GM19099 (cell line): ENCODE data around the gene MRPS23.

Source experiments
- POLR2A ChIP-seq: IDR thresholded peaks from 3 replicates; pipeline ENCODE4 v1.6.1; 2011; ENCODE audit warnings: low read depth; ENCODE audit not compliant: insufficient read length; ENCODE audit errors: extremely low read depth

The MRPS23 gene

DNA sequence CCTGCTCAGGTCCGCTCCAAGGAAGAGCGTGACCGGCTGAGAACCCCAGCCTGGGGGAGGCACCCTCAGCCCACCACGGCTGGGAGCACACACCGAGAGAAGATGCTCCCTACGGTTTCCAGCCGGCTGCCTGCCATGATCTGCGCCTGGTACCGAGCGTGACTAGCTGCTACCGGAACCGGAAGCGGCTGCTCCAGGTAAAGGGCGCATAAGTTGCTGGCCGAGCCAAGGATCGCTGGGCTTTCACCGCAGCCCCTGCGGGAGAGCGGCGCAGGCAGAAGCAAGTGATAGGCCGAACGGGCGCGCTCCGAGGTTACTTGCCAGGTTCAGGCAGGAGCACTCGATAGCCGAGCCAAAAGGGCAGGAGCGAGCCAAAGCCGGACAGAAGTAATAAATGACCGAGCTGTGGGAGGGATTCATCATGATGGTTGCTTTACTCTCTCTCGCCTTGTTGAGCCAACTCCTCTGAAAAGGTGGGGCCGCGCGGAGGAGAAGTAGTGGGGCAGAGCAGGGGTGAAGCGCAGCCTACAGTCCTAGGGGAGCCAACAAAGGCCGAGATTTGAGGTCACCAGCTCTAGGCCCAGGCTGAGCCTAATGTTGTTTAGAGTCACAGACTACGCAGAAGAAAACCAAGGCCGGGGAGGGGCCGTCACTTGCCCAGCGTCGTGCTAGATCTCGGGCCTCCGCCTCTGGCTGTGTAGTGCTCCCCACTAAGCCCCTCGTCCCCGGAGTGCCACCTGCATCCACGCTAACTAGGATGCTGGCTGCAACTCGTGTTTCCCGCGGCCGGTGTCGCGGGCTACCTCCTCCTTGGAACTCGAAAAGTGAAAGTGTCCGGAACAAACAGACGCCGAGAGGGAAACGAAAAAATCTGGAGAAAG lies at the start of gene MRPS23:
TSS of gene MRPS23 (minus strand) at position 171 of the 881 bp plus-strand sequence. CDS start at position 137, 34 bp downstream.
- peak; percentile 91 for TF ChIP-seq POLR2A

DNA sequence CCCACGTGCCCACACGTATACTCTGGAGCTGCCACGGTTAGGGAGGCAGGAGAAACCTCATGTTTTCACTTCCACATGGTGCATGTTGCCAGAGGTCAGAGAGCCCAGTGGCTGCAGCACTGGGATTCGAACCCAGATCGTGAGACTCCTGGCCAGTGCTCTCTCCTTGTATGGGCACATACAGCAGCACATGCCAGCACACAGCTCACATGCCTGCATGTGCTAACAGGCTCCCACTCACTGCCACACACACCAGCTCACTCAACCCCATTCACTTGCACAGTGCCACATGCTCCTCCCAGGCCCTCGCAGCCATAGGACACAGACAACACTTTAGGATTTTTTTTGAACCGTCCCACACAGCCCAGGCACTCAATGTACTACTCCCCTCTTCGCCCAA lies 49.5 kb upstream of the MRPS23 start:
- no peak for TF ChIP-seq POLR2A

DNA sequence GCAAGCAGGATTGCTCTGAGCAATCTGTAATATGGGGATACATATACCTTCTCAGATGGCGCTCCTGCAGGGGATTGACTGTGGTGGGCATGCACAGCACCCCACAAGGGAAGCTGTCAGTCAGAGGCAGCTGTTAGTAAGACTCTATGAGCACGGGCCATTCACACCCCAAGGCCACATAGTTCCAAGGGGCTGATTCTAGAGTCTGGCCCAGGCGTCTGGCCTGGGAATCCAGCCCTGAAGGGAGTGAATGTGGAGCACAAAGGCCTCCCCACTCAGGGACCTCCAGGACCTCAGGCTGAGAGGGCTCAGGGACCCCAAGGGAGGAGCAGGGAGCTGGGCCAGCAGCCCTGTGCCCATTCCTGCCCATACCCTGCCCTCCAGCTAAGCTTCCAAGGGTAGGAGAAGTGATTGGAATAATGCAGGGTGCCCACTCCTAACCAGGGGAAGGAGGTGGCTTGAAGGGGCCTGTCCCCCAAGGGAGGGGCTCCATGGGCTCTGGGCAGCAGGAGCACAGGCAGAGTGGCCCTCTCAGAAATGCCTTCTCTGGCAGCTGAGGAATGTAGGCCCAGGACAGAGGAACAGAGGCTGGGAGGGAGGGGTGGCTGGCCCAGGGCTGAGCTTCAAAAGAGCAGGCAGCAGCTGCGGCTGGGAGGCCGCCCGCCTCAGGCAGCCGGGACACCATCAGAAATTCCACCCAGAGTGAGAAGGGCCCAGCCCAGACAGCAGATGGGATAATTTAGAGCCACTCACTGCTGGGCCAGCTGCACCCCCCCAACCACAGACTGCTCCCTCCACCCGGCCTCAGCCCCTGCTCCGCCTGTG lies 48.9 kb upstream of the MRPS23 start:
- no peak for TF ChIP-seq POLR2A

DNA sequence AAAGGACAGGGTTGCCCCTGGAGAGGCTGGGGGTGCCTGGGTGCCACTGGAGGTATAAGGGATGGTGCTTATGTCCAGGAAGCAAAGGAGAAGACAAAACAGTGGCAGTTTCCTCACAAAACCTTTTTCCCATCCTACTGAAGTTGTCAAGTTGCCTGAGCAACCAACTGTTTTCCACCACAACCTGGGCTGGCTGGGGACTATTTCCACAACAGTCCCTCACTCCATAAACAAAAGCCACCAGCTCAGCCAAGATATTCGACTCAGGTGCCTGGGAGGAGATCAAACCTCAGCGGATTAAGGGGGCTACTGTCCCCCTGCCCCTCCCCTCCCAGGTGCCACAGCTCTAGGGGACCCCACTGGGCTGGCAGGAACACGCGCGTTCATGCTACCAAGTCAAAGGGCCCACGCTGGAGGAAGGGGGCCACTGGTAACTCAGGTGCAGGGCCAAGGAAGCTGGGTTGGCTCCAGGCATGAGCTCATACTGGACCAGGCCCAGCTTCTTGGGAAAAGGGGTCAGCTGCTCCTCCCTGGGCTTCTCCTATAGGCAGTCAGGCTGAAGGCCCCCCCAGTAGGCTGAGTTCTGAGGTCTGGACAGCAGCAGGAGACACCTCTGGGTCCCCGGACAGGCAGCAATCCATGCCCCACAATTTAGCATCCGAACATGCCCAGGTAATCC lies 45.7 kb upstream of the MRPS23 start:
- TF ChIP-seq POLR2A, result no peak

DNA sequence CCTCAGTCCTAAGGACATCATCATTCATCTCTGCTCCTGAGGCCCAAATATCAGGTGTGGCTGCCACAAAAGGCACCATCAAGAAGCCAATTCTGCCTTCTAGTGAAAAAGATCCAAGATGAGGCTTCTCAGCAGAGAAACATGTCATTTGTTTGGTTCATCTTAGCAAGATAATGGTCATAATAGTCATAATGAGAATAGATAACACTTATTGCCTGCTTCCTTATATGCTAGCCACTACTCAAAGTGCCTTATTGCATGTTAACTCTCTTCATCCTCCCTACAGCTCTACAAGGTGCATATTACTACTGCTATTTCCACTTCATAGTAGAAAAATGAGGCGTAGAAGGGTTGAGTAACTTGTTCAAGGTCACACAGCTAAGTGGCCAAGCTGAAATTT lies 45.0 kb upstream of the MRPS23 start:
- no peak for TF ChIP-seq POLR2A

DNA sequence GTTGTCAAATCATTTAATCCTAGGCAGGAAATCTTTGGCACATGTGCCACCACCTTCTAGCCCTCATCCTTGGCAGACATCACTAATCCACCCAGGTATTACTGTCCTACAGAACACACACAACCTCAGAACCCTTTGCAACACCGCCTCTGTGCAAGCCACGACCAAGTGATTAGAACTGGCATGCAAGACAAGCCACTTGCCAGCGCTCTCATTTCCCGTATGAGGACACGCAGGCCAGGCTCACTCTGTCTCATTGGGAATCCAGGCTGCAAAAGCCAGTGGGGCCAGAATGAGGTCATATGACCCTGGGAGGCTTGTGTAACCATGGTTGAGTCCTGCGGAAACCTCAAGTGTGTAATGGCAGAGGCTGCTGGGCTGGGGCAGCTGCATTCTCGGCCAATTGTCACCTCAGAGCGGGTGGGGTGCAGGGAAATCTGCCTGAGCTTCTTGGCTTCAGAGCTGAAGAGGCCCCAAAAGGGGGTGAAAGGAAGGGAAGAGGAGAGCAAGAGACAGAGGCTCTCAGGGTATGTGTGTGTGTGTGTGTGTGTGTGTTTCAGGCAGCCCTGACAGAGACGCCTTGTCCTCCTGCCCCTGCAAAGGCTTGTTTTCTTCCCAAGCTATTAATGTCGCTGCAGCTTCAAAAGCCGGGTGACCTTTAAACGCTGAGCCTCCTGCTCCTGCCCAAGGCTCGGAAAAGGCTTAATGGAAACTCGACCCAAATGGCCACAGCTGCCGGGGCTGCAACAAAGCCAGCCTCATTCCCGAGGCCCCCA lies 43.2 kb upstream of the MRPS23 start:
- no peak for TF ChIP-seq POLR2A

DNA sequence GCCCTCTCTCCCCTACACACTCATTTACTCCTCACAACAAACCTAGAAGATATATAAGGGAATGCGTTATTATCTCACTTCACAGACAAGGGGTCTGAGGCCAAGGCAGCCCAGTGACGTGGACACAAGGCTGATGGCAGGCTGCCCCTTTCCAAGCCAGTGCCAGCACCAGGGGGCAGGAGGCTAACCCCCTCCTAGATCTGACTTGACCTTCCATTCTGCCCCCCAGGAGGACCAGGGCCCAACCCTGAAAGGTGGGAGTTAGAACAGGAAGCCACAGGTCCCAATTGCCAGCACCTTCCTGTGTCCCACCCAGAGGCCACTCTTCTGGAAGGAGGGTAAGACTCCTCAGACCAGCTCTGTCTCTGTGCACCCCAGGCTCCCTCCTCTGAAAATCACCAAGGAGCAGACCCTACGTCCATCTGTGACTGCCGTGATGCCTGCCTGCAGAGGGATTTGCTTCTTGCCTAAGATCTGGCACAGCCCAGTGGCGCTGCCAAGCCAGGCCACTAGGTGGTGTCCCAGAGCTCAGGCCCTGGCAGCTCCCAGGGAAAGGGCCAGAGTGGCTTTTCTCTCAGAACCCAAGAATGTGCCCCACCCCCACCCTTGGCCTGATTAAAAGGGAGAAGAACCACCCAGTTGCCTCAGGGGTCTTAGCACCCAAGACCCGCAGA lies 42.4 kb upstream of the MRPS23 start:
- TF ChIP-seq POLR2A, result no peak

DNA sequence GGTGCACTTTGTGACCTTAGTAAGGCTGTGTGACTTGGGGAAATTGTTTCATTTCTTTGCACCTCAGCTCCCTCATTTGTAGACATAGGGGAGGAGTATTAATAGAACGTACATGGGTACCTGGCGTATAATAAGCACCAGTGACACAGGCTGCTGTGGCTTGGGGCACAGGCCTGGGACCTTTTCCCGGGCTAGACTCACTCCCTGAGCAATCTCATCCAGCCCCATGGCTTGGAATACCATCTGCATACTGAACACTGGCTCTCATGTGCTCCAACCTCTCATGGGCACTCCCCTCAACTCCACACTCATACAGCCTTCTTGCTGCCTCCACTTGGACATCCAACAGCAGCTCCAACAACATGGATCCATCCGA lies 41.0 kb upstream of the MRPS23 start:
- no peak for TF ChIP-seq POLR2A

DNA sequence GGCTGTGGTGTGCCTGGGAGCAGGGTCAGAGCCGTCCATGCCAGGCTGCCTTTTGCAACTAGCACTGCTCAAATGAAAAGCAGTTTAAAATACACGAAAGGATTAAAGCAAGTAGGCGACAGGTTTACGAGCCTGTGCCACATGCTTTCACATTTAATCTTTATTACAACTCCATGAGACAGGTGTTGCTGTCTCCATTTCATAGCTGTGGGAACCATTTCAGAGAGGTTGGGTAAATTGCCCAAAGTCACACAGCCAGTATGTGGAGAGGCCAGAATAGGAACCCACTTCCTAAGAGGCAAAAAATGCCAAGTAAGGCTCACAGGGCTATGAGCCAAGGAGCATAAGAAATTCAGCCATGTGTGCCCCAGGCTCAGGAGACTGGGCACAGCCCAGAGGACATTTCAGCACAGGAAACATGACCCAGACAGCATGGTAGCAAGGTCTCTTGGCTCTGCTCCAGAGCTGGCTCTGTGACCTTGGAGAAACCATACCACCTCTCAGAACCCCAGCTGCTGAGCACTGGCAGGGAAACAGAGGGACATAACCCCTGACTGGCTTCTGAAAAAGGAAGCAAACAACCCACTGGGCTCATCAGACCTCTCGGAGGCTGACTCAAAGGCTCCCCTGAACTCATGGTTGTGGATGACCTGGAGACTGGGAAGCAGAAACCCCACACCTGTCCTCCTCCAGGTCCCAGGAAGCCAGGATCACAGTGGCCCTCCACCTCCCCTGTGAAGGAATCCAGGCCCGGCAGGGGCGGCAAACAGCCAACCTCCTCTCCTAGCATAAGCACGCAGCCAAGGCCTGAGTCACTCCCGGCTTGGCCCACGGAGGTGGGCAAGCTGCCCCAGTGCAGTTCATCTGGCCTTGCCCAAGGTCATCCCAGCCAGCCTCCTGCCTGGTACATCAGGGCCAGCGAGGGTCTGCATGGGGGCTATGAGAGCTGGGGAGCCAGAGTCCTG lies 40.3 kb upstream of the MRPS23 start:
- no peak for TF ChIP-seq POLR2A

DNA sequence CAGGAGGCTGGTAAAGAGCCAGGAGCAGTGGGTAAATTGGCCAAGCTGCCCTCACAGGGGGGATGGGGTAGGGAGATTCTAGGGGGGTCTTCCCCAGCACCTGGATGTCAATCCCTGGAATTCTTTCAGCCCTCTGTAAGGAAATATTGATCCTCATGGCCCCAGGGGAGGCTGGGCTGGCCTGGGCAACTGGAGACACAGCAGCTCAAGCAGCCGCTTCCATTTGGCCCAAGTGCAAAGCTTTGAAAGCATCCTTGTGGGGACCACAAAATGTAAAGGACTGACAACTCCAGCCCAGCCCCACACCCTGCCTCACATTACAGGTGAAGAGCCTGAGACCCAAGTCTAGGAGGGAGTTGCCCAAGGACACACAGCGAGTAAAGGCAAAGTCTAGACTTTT lies 39.4 kb upstream of the MRPS23 start:
- no peak for TF ChIP-seq POLR2A

DNA sequence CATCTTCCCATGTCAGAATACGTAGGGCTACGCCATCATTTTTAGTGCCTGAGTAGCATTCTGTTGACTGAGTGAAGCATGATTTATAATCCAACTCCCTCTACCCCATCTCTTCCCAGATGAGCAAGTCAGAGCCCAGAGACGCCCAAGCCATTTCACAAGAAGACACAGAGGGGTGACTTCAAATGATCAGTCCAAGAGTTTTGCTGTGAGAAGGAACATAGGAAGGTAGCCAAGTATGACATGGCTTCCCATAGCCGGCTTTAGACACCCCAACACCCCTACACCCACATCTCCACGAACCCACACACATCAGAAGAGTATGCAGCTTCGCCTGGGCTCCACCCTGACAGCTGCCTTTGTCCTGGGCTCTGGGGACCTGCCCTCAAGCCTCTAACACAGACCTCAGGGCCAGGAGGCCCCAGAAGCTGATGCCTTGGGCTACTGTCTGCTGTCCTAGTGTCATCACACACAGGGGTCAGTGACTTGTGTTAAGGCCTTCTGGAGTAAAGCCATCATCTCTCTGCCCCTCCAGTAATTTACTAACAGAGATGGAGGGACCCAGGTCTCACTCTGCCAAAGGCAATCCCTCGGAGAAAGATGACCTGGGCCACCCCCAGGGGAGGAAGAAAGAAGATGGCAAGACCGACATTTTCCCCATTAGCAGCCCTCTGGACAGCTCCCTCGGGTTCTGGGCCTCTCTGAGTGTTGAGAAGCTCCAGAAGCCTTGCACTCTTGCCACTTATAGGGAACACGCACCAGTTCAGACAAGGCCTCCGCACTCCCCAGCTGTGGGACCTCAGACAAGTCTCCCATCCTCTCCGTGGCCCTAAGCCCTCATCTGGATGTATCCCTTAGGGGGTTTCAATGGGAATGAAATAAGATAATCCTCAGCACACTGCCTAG lies 38.7 kb upstream of the MRPS23 start:
- TF ChIP-seq POLR2A, result no peak

DNA sequence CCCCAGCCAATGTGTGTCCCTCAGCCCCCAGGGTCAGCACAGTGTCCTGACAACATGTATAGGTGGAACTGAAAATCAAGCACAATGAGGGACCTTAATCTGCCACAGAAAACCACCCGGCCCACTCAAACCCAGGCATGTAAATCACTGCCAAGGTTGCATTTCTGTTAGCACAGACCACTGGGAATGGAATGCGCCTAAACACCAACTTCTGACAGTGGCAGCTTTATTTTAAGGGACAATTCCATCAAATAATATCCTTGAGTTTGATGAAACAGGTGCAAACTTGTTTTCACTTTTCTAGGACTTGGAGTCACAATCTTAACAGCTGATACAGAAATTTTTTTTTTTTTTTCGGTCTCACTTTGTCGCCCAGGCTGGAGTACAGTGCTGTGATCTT lies 37.3 kb upstream of the MRPS23 start:
- no peak for TF ChIP-seq POLR2A
